Measurements from ENCODE around the gene ATP2C2. TPM values are rescaled to one million over a fixed set of nuclear protein-coding genes. Genes with fewer than 3 reads are reported as not detected.

The ATP2C2 gene
- polyA plus RNA-seq, 1 donor (not counting 4 experiments of a cell fraction or from before 2014, with no cell fraction given): 0.96 TPM

GRCh38 chr16:84507011-84507982 lies 139.0 kb downstream of the ATP2C2 start:
- TF ChIP-seq EZH2 (IDR thresholded peaks at IDR 0.05; ENCODE audit: low read length): no peak
- no peak for TF ChIP-seq CTCF (optimal IDR thresholded peaks at IDR 0.05 in 1 of 3, IDR thresholded peaks at IDR 0.05 in 1 of 3, conservative IDR thresholded peaks at IDR 0.05 in 1 of 3; ENCODE audit: extremely low read depth in 1 of 3, insufficient read depth in 2 of 3, low read length in 3 of 3)
- H3K4me1 ChIP-seq (ENCODE audit: control insufficient read depth, extremely low read depth, insufficient read depth, low read length): peaks cover 37% of the 10 kb centered on the region
- dilution Hi-C loops (cut with MboI; ENCODE audit: extremely low pct_ligation_motif_present, low sequenced_read_pairs): no loop called here
- H3K36me3 ChIP-seq (ENCODE audit: control insufficient read depth in 2 of 2, extremely low read depth in 1 of 2, insufficient read depth in 2 of 2, low read length in 2 of 2): peaks cover 1 to 8% of the 10 kb centered on the region in 2 experiments
- no peak for FAIRE-seq
- no peak overlapping the region for H3K4me2 ChIP-seq (ENCODE audit: control insufficient read depth, extremely low read depth, insufficient read depth, low read depth, low read length)
- H3K9me1 ChIP-seq (ENCODE audit: control insufficient read depth, extremely low read depth, insufficient read depth, low read length): no peaks in the 10 kb centered on the region
- no peaks in the 10 kb centered on the region for H4K20me1 ChIP-seq (ENCODE audit: control insufficient read depth, extremely low read depth, insufficient read depth, low read length)
- H2AFZ ChIP-seq (ENCODE audit: control insufficient read depth, low read length): no peak overlapping the region
- H3K27ac ChIP-seq (ENCODE audit: control insufficient read depth, insufficient read depth, low read length): no peak overlapping the region
- H3K27me3 ChIP-seq (ENCODE audit: control insufficient read depth, extremely low read depth, insufficient read depth, low read length): no peaks in the 10 kb centered on the region
- H3K4me3 ChIP-seq (ENCODE audit: control insufficient read depth in 2 of 3, extremely low read depth in 1 of 3, insufficient read depth in 2 of 3, low read depth in 1 of 3, low read length in 3 of 3): no peak overlapping the region
- DNase-seq (ENCODE audit: low read depth, low spot score): no peak
- peaks cover 18% of the 10 kb centered on the region for H3K79me2 ChIP-seq (ENCODE audit: control insufficient read depth, insufficient read depth, low read length)
- H3K9me3 ChIP-seq (ENCODE audit: control insufficient read depth, low read depth, low read length): no peaks in the 10 kb centered on the region
- no peak overlapping the region for H3K9ac ChIP-seq (ENCODE audit: control insufficient read depth, extremely low read depth, insufficient read depth, low read length)

- dilution Hi-C loops (cut with MboI; ENCODE audit: extremely low pct_ligation_motif_present, low sequenced_read_pairs): no loop called here
- Histone ChIP-seq H3K27me3 (ENCODE audit: control insufficient read depth, extremely low read depth, insufficient read depth, low read length) (no peaks in the 10 kb centered on the region), H3K9me3 (ENCODE audit: control insufficient read depth, low read depth, low read length) (no peaks in the 10 kb centered on the region), H3K79me2 (ENCODE audit: control insufficient read depth, insufficient read depth, low read length) (peaks cover 9% of the 10 kb centered on the region), H3K9me1 (ENCODE audit: control insufficient read depth, extremely low read depth, insufficient read depth, low read length) (no peaks in the 10 kb centered on the region), H3K4me1 (ENCODE audit: control insufficient read depth, extremely low read depth, insufficient read depth, low read length) (peaks cover 25% of the 10 kb centered on the region), H3K27ac (ENCODE audit: control insufficient read depth, insufficient read depth, low read length) (no peak overlapping the region), H3K36me3 (ENCODE audit: control insufficient read depth in 2 of 2, extremely low read depth in 1 of 2, insufficient read depth in 2 of 2, low read length in 2 of 2) (no peaks in the 10 kb centered on the region), H3K4me3 (ENCODE audit: control insufficient read depth in 2 of 3, extremely low read depth in 1 of 3, insufficient read depth in 2 of 3, low read depth in 1 of 3, low read length in 3 of 3) (no peak overlapping the region), H3K4me2 (ENCODE audit: control insufficient read depth, extremely low read depth, insufficient read depth, low read depth, low read length) (no peak overlapping the region), H2AFZ (ENCODE audit: control insufficient read depth, low read length) (no peak overlapping the region), H4K20me1 (ENCODE audit: control insufficient read depth, extremely low read depth, insufficient read depth, low read length) (no peaks in the 10 kb centered on the region), H3K9ac (ENCODE audit: control insufficient read depth, extremely low read depth, insufficient read depth, low read length) (no peak overlapping the region)
- no peak for DNase-seq (ENCODE audit: low read depth, low spot score)
- FAIRE-seq: no peak
- TF ChIP-seq EZH2 (IDR thresholded peaks at IDR 0.05; ENCODE audit: low read length) (no peak), CTCF (optimal IDR thresholded peaks at IDR 0.05 in 1 of 3, IDR thresholded peaks at IDR 0.05 in 1 of 3, conservative IDR thresholded peaks at IDR 0.05 in 1 of 3; ENCODE audit: extremely low read depth in 1 of 3, insufficient read depth in 2 of 3, low read length in 3 of 3) (no peak)
Measured at GRCh38 chr16:84508502-84508901, 140.2 kb downstream of the ATP2C2 start.
